GM19455 (cell line): ENCODE measurements around the gene SCART1.
"Not testable (repeated sequence)": the region's sequence is repeated elsewhere in the genome, so short reads cannot be mapped to it uniquely, and the experiment has no call there.

ENCODE experiments used
- ATAC-seq: cut with Tn5 transposase; IDR thresholded peaks from one replicate; pipeline ENCODE4 v1.9.1; 2021; ENCODE audit not compliant: unreplicated experiment

The SCART1 gene

DNA sequence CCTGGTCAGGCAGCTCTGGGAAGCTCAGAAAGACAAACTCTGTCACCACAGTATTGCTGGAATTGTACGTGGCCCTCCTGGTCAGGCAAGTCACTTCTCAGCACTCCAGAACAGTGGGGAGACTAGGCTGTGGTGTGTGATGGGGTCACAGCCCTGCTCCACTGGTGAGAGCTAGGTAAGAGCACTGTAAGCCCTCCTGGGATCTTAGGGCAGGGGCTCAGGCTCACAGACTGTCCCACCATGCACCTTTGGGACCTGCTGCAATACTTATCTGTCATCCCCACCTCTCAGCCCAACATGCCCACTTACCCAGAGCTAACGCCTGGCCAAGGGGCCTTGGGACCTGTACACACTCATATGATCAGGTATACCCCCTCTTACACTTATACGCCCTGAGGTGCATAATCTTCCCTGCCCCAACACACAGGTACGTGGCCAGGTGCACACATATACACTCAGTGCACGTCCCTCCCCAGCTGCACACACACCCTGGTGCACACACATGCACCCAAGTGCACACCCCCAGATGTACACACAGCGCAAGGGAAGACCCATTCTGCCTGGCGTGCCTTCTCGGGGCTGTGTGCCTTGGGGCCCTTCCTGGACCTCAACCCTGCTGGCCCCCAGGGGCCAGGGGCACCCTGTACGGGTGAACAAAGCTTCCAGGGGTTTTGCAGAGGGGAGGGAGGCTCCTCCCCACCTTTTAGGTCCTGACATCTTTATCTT lies 21.7 kb upstream of the SCART1 start:
- not testable (repeated sequence) for ATAC-seq

DNA sequence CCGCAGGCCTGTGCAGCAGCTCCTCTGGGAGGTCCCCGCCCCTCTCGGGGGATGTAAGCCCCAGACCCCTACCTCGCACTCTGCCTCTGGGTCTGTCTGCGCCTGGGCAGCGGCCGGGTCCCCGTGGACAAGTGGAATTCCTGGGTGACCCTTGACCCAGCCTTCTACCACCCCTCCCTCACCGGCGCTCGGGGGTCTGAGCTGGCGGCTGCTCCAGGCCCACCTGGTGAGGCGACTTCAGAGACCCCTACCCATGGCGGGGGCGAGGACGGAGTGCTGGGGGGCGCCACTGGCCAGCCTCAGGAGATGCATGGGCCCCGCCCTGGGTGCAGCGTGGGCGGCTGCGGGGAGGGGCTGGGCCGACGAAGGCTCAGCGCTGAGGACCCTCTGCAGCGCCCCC lies 21.0 kb upstream of the SCART1 start:
- not testable (repeated sequence) for ATAC-seq

DNA sequence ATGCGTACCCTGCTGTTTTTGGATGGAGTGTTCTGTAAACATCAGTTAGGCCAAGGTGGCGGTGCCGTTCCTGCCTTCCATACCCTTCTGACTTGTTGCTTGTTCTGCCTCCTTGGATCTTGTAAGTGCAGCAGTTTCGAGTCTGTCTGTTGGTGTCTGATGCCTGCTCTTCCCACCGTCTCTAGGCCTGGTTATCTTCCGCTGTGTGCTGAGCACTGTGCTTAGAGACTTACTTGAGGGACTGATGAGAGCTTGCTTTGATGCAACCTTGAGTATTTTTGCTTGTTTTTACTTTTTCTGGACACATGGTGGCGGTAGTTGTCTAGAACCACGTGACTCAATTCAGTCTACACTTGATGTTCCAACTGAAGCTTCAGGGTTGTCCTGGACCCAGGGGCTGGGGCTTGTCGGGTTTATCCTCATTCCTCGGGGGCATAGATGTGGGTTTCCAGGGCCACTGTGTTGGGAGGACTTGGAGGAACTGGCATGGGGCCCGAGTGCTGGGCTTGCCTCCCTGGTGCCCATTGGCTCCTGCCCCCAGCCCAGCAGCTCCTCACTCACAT lies 15.0 kb upstream of the SCART1 start:
- no peak for ATAC-seq

DNA sequence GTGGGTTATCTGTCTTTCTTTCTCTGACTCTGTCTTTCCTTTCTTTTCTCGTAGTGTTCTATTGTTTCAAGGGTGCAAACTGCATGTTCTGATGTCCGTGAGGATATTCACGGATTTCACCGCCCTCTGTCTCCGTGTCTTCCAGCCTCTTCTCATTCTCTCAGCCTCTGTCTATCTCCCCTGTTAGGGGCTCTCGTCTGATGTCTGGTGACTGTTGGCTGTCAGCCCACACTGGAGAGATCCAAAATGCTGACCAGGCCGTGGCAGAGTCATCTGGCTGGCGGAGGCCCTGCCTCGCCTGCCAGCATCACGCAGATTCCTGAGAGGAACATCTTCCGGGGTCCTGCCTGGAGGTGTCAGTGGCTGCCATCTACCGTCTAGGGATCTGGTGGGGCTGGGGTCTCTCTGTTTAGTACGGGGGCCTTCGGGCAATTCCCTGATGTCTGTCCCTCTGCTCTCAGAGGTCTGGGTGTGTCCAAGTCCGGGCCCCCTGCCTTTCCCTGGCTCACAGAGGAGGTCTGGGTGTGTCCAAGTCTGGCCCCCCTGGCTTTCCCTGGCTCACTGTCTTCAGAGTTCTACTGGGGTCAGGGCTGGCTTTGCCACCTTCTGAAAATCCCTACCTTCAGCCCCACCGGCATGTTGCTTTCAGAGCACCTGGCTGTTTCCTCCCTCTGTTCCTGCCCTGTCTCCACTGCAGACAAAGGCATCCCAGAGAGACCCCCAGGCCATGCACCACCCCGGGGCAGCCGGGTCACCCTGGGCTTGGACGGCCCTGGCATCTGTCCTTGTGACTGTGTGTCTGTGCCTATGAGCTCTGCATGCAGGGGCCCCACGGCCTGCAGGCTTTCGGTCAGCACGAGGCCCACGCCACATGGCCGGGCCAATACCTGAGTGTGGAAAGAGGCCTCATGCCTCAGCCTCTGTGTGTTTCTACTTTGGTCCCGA lies 14.0 kb upstream of the SCART1 start:
- ATAC-seq: no peak

GRCh38 chr10:133440633-133441285 lies 13.0 kb upstream of the SCART1 start:
- no peak for ATAC-seq

DNA sequence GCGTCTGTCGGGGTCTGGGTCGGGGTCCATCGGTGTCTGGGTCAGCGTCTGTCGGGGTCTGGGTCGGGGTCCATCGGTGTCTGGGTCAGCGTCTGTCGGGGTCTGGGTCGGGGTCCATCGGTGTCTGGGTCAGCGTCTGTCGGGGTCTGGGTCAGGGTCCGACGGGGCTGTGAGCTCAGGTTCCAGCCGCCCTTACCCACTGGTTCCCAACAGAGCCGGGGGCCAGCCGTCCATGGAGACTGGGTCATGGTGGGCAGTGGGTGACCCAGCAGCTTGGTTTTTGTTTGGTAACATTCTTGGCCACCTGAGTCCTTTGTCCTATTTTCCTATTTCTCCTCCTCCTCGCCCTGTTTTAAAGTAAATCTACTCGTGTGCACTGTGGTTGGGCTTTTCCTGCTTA lies 12.4 kb upstream of the SCART1 start:
- not testable (repeated sequence) for ATAC-seq

DNA sequence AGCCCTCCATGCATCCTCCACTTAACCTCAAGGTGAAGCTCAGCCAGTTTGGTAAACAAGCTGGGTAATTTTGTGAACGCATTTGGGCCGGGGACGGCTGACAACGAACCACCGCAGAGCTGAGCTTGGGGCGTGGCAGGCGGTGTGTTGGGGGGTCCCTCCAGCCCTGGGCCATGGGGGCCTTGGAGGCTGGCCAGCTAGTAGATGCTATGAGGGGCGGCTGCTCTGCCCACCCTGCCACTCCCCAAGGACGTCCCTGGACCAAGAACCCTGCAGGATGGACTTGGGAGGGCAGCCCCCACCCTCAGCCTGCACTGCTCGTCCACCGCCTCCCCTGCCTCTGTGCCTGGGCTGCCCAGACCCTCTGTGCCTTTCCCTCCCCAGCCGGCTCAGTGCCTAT lies 12.0 kb upstream of the SCART1 start:
- ATAC-seq: no peak

DNA sequence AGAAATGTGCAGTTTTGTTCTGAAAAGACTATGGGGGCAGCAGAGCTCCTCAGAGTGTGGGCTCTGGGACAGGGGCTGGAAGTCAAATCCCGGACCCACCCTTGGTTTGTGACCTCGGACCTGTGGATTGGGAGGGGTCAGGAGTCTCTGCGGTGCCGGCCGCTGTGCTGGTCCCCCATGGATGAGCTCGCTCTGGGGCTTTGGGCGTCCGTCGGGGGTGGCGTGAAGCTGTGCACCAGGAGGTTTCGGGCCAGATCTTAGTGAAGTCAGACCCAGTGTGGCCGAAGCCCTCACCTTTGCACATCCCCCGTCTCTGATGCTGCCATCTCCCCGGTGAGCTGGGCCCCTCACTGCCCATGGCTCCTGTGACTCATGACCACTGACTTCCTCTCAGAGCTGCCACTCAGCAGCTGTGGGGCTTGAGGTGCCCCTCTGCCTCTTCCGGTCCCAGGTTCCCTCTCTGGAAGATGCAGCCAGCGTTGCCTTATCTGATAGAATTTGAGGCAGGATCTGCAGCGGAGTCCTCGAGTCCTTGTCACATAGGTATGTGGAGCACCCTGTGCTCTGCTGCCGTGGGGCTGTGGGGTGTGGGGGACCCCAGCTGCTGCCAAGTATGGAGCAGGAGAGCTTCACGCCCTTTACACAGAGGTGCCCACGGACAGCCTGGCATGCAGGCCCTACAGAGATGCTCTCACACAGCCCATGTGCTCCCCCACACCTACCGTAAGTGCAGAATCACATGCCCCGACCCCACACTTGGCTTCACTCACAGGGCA lies 11.4 kb upstream of the SCART1 start:
- no peak for ATAC-seq

- ATAC-seq: no peak
Measured at GRCh38 chr10:133442967-133443924, 10.5 kb upstream of the SCART1 start.

- no peak for ATAC-seq
Measured at GRCh38 chr10:133444342-133445267, 9.1 kb upstream of the SCART1 start.

DNA sequence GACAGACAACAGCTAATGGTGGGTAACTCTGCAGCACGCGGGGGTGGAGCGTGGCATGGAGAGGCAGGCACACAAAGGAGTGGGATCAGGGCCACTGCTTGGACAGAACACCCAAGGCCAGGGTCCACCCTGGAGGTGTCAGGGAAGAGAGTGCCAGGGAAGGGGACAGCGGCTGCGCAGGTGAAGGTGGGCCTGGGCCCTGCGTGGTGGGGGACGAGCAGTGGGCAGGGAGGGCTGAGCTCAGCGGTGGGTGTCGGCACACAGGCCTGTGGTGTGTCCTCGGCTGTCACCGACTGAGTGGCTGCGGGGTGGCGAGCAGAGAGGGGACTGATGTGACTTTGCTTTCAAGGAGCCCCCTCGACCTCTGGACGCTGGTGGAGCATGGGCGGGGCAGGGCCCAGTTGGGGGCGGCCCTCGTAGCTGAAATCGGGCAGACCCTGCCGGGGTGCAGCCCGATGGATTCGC lies 8.4 kb upstream of the SCART1 start:
- no peak for ATAC-seq

DNA sequence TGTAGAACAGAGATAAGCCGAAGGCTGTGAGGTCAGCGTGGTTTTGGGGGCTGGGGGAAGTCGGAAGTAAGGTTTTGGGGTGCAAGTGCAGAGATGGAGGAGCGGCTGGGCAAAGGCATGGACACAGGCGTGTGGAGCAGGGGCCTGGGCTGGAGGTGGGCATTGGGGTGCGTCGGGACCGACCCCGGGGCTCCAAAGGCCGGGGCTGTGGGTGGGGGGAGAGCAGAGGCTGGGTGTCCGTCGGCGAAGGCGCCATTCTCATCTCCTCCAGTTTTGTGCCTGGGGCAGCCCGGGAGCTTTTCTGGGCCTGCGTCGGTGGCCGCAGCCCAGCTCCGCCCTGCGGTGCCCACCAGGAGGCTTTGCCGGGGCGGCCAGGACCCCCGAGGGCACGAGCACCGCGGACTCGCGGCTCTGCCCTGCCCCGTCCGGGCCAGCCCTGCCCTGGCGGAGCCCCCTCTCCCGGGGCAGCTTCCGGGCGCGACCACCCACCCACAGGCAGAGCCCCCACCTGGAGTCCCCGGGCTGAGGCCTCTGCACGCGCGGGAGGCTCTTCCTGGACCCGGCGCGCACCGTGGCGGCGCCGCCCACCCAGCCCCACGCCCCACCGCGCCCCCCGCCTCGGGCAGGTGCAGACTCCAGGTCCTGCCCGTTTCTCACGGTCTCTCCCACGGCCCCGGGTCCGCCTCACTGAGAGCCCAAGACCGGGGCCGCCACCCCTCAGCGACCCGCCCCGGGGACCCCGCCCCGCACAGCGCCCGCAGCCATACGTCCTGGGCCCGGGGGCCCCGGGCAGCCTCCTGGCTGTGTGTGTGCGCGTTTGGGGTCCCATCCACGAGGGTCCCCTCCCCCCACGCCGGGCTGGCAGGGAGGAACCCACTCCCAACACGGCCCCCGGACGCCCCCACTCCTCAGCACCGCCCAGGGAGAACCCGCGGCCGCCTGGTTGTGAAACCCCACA lies 7.7 kb upstream of the SCART1 start:
- no peak for ATAC-seq

- ATAC-seq: no peak
Measured at GRCh38 chr10:133446979-133447378, 6.8 kb upstream of the SCART1 start.

DNA sequence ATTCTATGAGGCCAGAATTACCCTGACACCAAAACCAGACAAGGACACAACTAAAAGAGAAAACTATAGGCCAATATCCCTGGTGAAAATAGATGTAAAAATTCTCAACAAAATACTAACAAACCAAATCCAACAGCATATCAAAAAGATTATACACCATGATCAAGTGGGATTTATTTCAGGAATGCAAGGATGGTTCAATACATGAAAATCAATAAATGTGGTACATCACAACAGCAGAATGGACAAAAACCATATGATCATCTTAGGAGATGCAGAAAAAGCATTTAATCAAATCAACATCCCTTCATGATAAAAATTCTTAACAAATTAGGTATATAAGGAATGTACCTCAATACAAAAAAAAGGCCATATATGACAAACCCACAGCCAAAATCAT lies 5.6 kb upstream of the SCART1 start:
- no peak for ATAC-seq

- ATAC-seq: no peak
Measured at GRCh38 chr10:133451346-133451745, 2.4 kb upstream of the SCART1 start.

DNA sequence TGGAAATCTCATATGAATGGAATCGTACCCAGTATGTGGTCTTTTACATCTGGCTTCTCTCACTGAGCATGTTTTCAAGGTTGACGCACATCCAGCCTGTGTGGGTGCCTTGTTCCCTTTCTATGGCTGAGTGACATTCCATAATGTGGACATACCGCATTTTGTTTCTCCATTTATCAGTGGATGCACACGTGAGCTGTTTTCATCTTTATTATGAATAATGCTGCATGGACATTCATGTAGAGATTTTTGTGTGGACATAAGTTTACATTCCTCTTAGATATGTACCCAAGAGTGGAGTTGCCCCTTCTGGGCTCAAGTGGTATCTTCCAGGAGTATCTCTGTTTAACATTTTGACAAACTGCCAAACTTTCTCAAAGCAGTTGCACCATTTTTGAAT lies 1.3 kb upstream of the SCART1 start:
- ATAC-seq: no peak
